Ectodermal cell (in vitro differentiated cells): ENCODE measurements around the gene NUDT7.

Experiments
- H3K27ac ChIP-seq: 2 replicates; pipeline ENCODE4 v1.7.0; 2013; ENCODE audit warnings: mild to moderate bottlenecking, low read depth, low read length; ENCODE audit not compliant: insufficient read depth, poor library complexity, severe bottlenecking
- H3K27me3 ChIP-seq: 2 replicates; pipeline ENCODE4 v1.7.0; 2013; ENCODE audit warnings: mild to moderate bottlenecking, low read length; ENCODE audit not compliant: insufficient read depth, control insufficient read depth, poor library complexity, severe bottlenecking
- H3K36me3 ChIP-seq: one replicate; pipeline ENCODE4 v1.7.0; 2013; ENCODE audit warnings: low read length; ENCODE audit not compliant: control insufficient read depth, insufficient read depth
- H3K4me1 ChIP-seq: one replicate; pipeline ENCODE4 v1.7.0; 2013; ENCODE audit warnings: low read length; ENCODE audit not compliant: control insufficient read depth, insufficient read depth
- H3K4me3 ChIP-seq: 2 replicates; pipeline ENCODE4 v1.7.0; 2013; ENCODE audit warnings: low read depth, low read length, control low read depth; ENCODE audit not compliant: insufficient read depth
- H3K9me3 ChIP-seq: 2 replicates; pipeline ENCODE4 v1.7.0; 2013; ENCODE audit warnings: mild to moderate bottlenecking, low read length, moderate library complexity; ENCODE audit not compliant: control insufficient read depth
- WGBS, 2 experiments: methylation state at CpG; one replicate each; pipeline ENCODE4 v1.1.7; 2013; ENCODE audit warnings: missing lambda C conversion rate in 2 of 2; 5-methylcytosine and 5-hydroxymethylcytosine counted together

The NUDT7 gene

GRCh38 chr16:77748421-77749005, 26.2 kb downstream of the NUDT7 start:
- Histone ChIP-seq H3K4me1 (peaks cover 6% of the 10 kb centered on the region), H3K4me3 (no peak overlapping the region), H3K27ac (no peak overlapping the region), H3K27me3 (no peaks in the 10 kb centered on the region), H3K36me3 (no peaks in the 10 kb centered on the region), H3K9me3 (no peaks in the 10 kb centered on the region)
- WGBS, 2 experiments = 92% methylated on average over 7 of the region's 7 CpGs

DNA sequence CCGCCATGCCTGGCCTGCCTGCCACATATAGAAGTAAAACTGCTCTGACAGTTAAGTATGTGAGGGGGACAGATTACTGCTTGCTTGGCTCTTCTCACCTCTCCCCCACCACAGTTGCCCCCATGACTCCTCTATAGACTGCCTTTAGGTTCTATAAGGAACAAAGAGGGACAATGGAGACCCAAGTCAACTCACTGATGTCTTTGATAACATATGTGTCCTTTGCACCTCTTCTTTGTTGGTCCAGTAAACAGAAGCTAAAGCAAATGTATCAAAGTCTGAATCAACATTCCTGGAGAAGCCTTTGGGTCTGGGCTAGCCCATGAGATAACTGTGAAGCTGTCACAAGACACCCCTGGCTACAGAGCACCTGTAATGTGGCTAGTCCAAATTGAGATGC, 27.1 kb downstream of the NUDT7 start:
- Histone ChIP-seq H3K27ac (no peak overlapping the region), H3K9me3 (no peaks in the 10 kb centered on the region), H3K36me3 (no peaks in the 10 kb centered on the region), H3K4me3 (no peak overlapping the region), H3K4me1 (peaks cover 6% of the 10 kb centered on the region), H3K27me3 (no peaks in the 10 kb centered on the region)
- WGBS, 2 experiments = 100% methylated on average over 1 of the region's 1 CpG

GRCh38 chr16:77758046-77758445, 35.7 kb downstream of the NUDT7 start:
- H3K27me3 ChIP-seq = no peaks in the 10 kb centered on the region
- H3K4me3 ChIP-seq = no peak overlapping the region
- H3K4me1 ChIP-seq = no peaks in the 10 kb centered on the region
- no peaks in the 10 kb centered on the region for H3K36me3 ChIP-seq
- no peaks in the 10 kb centered on the region for H3K9me3 ChIP-seq
- H3K27ac ChIP-seq = no peak overlapping the region
- 94 to 95% methylated on average over 5 of the region's 5 CpGs for WGBS, 2 experiments

DNA sequence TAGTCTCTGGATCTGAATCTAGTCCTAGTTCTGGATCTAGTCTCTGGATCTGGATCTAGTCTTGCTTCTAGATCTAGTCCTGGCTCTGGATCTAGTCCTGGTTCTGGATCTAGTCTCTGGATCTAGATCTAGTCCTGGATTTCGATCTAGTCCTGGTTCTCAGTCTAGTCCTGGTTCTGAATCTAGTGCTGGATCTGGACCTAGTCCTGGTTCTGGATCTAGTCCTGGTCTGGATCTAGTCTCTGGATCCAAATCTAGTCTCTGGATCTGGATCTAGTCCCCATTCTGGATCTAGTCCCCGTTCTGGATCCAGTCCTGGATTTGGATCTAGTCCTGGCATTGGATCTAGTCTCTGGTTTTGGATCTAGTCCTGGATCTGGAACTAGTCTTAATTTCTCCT, 36.2 kb downstream of the NUDT7 start:
- no peaks in the 10 kb centered on the region for H3K27me3 ChIP-seq
- WGBS, 2 experiments = 89 to 90% methylated on average over 2 of the region's 2 CpGs
- H3K4me3 ChIP-seq = no peak overlapping the region
- no peaks in the 10 kb centered on the region for H3K9me3 ChIP-seq
- no peaks in the 10 kb centered on the region for H3K4me1 ChIP-seq
- H3K36me3 ChIP-seq = no peaks in the 10 kb centered on the region
- H3K27ac ChIP-seq = no peak overlapping the region

GRCh38 chr16:77759201-77759600, 36.9 kb downstream of the NUDT7 start:
- Histone ChIP-seq H3K4me3 (no peak overlapping the region), H3K36me3 (no peaks in the 10 kb centered on the region), H3K27ac (no peak overlapping the region), H3K4me1 (no peaks in the 10 kb centered on the region), H3K27me3 (no peaks in the 10 kb centered on the region), H3K9me3 (no peaks in the 10 kb centered on the region)
- WGBS, 2 experiments = 100% methylated on average over 1 of the region's 1 CpG; no CpG with 5 or more reads in 1 of the 2 experiments

GRCh38 chr16:77759821-77760220, 37.5 kb downstream of the NUDT7 start:
- 79 to 93% methylated on average over 3 of the region's 3 CpGs for WGBS, 2 experiments
- H3K4me1 ChIP-seq = no peaks in the 10 kb centered on the region
- H3K36me3 ChIP-seq = no peaks in the 10 kb centered on the region
- H3K27ac ChIP-seq = no peak overlapping the region
- H3K4me3 ChIP-seq = no peak overlapping the region
- no peaks in the 10 kb centered on the region for H3K9me3 ChIP-seq
- no peaks in the 10 kb centered on the region for H3K27me3 ChIP-seq

DNA sequence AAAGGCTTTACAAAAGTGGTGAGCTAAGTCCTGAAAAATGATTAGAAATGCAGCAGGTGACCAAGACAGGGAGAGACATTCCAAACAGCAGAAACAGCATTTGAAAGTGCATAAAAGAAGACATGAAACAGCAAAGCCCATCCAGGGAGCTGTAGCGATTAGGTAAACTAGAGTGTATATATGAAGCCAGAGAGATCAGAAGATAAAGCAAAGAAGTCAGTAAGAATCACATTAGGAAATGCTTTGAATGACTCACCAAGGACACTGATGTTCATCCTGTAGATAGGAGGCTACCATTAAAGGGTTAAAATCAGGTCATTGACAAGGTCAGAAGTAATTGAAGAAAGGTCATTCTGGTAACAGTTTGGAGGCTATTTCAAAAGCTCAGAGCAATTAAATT, 38.5 kb downstream of the NUDT7 start:
- Histone ChIP-seq H3K9me3 (no peaks in the 10 kb centered on the region), H3K27ac (no peak overlapping the region), H3K36me3 (no peaks in the 10 kb centered on the region), H3K4me1 (no peaks in the 10 kb centered on the region), H3K27me3 (no peaks in the 10 kb centered on the region), H3K4me3 (no peak overlapping the region)
- WGBS, 2 experiments = 91 to 95% methylated on average over 1 of the region's 1 CpG

- Histone ChIP-seq H3K36me3 (no peaks in the 10 kb centered on the region), H3K4me1 (no peaks in the 10 kb centered on the region), H3K4me3 (no peak overlapping the region), H3K9me3 (no peaks in the 10 kb centered on the region), H3K27ac (no peak overlapping the region), H3K27me3 (no peaks in the 10 kb centered on the region)
- WGBS, 2 experiments = 80 to 93% methylated on average over 1 of the region's 1 CpG
These were observed 38.9 kb downstream of the NUDT7 start for GRCh38 chr16:77761204-77761603.

DNA sequence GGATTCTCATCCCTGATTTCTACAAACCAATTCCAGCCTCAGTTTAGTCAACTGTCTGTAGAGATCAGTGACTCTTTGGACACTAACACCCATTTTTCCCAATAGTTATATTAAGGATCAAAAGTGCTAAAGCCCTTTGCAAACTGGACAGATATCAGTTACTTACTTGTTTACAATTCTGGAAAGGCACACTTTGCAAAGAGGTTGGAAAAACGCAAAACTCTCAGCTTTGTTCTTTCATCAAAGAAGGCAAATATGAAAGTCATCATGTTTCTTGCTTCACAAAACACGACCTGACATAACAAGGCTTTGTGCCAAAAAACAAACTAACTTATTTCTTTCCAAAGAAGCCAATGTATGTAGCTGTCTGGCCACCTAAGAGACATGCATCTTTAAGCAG, 39.9 kb downstream of the NUDT7 start:
- Histone ChIP-seq H3K4me3 (no peak overlapping the region), H3K36me3 (no peaks in the 10 kb centered on the region), H3K9me3 (no peaks in the 10 kb centered on the region), H3K27me3 (no peaks in the 10 kb centered on the region), H3K27ac (no peak overlapping the region), H3K4me1 (no peaks in the 10 kb centered on the region)
- WGBS, 2 experiments = 61 to 72% methylated on average over 2 of the region's 2 CpGs

- no peaks in the 10 kb centered on the region for H3K36me3 ChIP-seq
- no peaks in the 10 kb centered on the region for H3K4me1 ChIP-seq
- no peaks in the 10 kb centered on the region for H3K27me3 ChIP-seq
- WGBS, 2 experiments = 96 to 98% methylated on average over 1 of the region's 1 CpG
- H3K27ac ChIP-seq = no peak overlapping the region
- no peak overlapping the region for H3K4me3 ChIP-seq
- H3K9me3 ChIP-seq = no peaks in the 10 kb centered on the region
These were observed 41.7 kb downstream of the NUDT7 start for GRCh38 chr16:77763994-77764393.

DNA sequence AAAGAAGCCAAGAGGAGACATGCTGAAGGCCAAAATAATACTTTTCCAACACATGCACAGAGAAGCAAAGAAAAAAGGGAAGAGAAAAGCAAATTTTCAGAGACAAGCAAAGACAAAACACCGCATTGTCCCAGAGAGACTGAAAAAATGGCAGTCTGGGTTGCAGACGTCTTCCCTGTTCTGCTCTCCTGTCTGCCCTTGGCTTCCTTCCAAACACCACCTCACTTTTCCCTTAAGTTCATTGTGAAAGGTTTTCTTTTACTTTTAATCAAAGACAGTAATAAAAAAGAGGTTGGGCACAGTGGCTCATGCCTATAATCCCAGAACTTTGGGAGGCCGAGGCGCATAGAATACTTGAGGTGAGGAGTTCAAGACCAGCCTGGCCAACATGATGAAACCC, 44.9 kb downstream of the NUDT7 start:
- H3K27me3 ChIP-seq = no peaks in the 10 kb centered on the region
- H3K27ac ChIP-seq = no peak overlapping the region
- no peaks in the 10 kb centered on the region for H3K9me3 ChIP-seq
- H3K4me3 ChIP-seq = no peak overlapping the region
- H3K36me3 ChIP-seq = no peaks in the 10 kb centered on the region
- WGBS, 2 experiments = 84 to 88% methylated on average over 4 of the region's 4 CpGs
- H3K4me1 ChIP-seq = no peaks in the 10 kb centered on the region
